Measurements from ENCODE around the gene AHI1.

AHI1 gene

GRCh38 chr6:135331002-135331401, 166.5 kb downstream of the AHI1 start (continued):
- no peak for TF ChIP-seq ZNF560 (tag by site-specific recombination; IDR thresholded peaks at IDR 0.05; ENCODE audit: borderline replicate concordance)
- TF ChIP-seq ZNF311 (tag by site-specific recombination; IDR thresholded peaks at IDR 0.05; ENCODE audit: borderline replicate concordance): no peak
- no peak for TF ChIP-seq KLF9 (tag by site-specific recombination; IDR thresholded peaks at IDR 0.05; ENCODE audit: low read depth)
- no peak for TF ChIP-seq BCL6B (tag by site-specific recombination; IDR thresholded peaks at IDR 0.05)
- no peak for TF ChIP-seq ZNF341 (tag by site-specific recombination; IDR thresholded peaks at IDR 0.05; ENCODE audit: low read depth)

DNA sequence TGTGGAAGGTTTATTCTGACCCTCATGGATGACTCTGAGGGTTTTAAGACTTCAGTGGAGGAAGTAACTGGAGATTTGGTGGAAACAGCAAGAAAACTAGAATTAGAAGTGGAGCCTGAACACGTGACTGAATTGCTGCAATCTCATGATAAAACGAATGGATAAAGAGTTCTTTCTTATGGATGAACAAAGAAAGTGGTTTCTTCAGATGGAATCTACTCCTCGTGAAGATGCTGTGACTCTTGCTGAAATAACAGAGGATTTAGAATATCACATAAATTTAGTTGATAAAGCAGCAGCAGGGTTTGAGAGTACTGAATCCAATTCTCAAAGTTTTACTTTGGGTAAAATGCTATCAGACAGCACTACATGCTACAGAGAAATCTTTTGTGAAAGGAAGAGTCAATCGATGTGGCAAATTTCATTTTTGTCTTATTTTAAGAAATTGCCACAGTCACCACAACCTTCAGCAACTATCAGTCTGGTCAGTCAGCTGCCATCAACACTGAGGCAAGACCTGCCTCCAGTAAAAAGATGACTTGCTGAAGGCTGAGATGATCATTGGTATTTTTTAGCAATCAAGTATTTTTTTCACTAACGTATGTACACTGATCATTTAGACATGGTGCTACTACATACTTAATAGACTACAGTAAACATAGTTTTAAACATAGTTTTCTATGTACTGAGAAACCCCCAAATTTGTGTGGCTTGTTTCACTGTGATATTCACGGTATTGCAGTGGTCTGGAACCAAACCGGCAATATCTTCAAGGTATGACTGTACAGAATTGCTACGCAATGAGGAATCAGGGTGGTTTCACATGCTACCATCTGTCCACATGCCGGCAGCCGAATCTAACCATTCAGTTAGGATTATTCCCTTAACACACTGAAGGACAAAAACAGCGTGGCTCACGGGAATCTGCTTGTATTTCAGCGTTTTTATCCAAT, 167.4 kb downstream of the AHI1 start:
- POLR2A ChIA-PET: no interaction called here

More for the DNA sequence above, 167.4 kb downstream of the AHI1 start:
- CTCF ChIA-PET: no interaction called here
- Histone ChIP-seq H3K4me3 (ENCODE audit: low read depth, low read length) (no peak overlapping the region), H3K9me3 (ENCODE audit: control insufficient read depth, insufficient read depth, low read depth, low read length) (no peaks in the 10 kb centered on the region), H3K27ac (ENCODE audit: extremely low read depth, low read depth, low read length) (no peak overlapping the region), H3K4me1 (ENCODE audit: control insufficient read depth, insufficient read depth, low read length) (no peaks in the 10 kb centered on the region), H3K36me3 (ENCODE audit: control insufficient read depth in 2 of 2, insufficient read depth in 1 of 2, low read length in 2 of 2) (no peaks in the 10 kb centered on the region)
- TF ChIP-seq INSM2 (tag by site-specific recombination; IDR thresholded peaks at IDR 0.05) (no peak), ZNF677 (tag by site-specific recombination; IDR thresholded peaks at IDR 0.05) (no peak), TCF7L2 (IDR thresholded peaks at IDR 0.05; ENCODE audit: borderline replicate concordance, low read depth, low read length) (no peak), ZNF148 (tag by site-specific recombination; IDR thresholded peaks at IDR 0.05; ENCODE audit: borderline replicate concordance) (no peak), ZNF624 (tag by site-specific recombination; IDR thresholded peaks at IDR 0.05) (no peak), ZNF423 (tag by site-specific recombination; IDR thresholded peaks at IDR 0.05) (no peak), ZNF623 (tag by site-specific recombination; IDR thresholded peaks at IDR 0.05) (no peak), TRIM28 (IDR thresholded peaks at IDR 0.05; ENCODE audit: borderline replicate concordance, low read length) (no peak), ZNF354C (tag by site-specific recombination; IDR thresholded peaks at IDR 0.05; ENCODE audit: borderline replicate concordance, low read depth) (no peak), ZNF776 (tag by site-specific recombination; IDR thresholded peaks at IDR 0.05; ENCODE audit: borderline replicate concordance) (no peak), ZNF335 (tag by site-specific recombination; conservative IDR thresholded peaks at IDR 0.05) (no peak), HOXA7 (CRISPR knock-in tag; IDR thresholded peaks at IDR 0.05; ENCODE audit: borderline replicate concordance) (no peak), ZNF302 (tag by site-specific recombination; IDR thresholded peaks at IDR 0.05; ENCODE audit: low read depth) (no peak), ZNF350 (tag by site-specific recombination; IDR thresholded peaks at IDR 0.05) (no peak), ZNF48 (tag by site-specific recombination; IDR thresholded peaks at IDR 0.05) (no peak), BCL6B (tag by site-specific recombination; IDR thresholded peaks at IDR 0.05) (no peak), SP2 (tag by site-specific recombination; IDR thresholded peaks at IDR 0.05) (no peak), ZSCAN4 (tag by site-specific recombination; IDR thresholded peaks at IDR 0.05) (no peak)

Measured in HEK293 (cell line).